CD4-positive, alpha-beta T cell (primary cell): ENCODE results near the gene CITED2. TPM values are rescaled to one million over a fixed set of nuclear protein-coding genes. Genes with fewer than 3 reads are reported as not detected.
A peak's percentile ranks its signal among the peaks of the same experiment; 100 is the strongest.
"Not testable (repeated sequence)": the region's sequence is repeated elsewhere in the genome, so short reads cannot be mapped to it uniquely, and the experiment has no call there.

Experiments
- ATAC-seq: fragments of 200-7000 bp; cut with Tn5 transposase; one replicate; pipeline ENCODE4 v1.10.0; 2022; ENCODE audit warnings: mild to moderate bottlenecking; ENCODE audit not compliant: poor library complexity
- CTCF ChIA-PET: fragments of 350-600 bp; sonication (Branson Sonifier 250); formaldehyde crosslinking; loops from one replicate; lab custom pipeline; 2021; ENCODE audit warnings: antibody characterized with exemption, inconsistent platforms; lab: Charles Lee
- POLR2A ChIA-PET: fragments of 350-600 bp; sonication (Branson Sonifier 250); formaldehyde crosslinking; loops from one replicate; lab custom pipeline; 2021; ENCODE audit warnings: antibody characterized with exemption, inconsistent platforms; lab: Charles Lee
- DNase-seq, 14 experiments: peaks; one replicate each; pipeline ENCODE4 v3.0.0-alpha.2; 2013 to 2020; ENCODE audit warnings: mixed read lengths in 2 of 14
- H3K27ac ChIP-seq, 2 donors: one replicate each; pipeline versions ENCODE4 v1.5.1 to v1.7.0; 2013; ENCODE audit warnings: low read length in 2 of 2, low read depth in 1 of 2, mild to moderate bottlenecking in 1 of 2
- H3K27me3 ChIP-seq, 2 experiments: 1 replicate in 1 of 2; 2 replicates in 1 of 2; pipeline versions ENCODE4 v1.6.1 to v1.7.0; 2013; ENCODE audit warnings: low read length in 2 of 2, control low read depth in 1 of 2, mild to moderate bottlenecking in 1 of 2, moderate library complexity in 1 of 2; ENCODE audit not compliant: insufficient read depth in 2 of 2, control insufficient read depth in 1 of 2
- H3K36me3 ChIP-seq: one replicate; pipeline ENCODE4 v1.6.1; 2013; ENCODE audit warnings: low read length, control low read depth; ENCODE audit not compliant: insufficient read depth
- H3K4me1 ChIP-seq: one replicate; pipeline ENCODE4 v1.6.1; 2013; ENCODE audit warnings: low read length, control low read depth; ENCODE audit not compliant: insufficient read depth
- H3K4me3 ChIP-seq: one replicate; pipeline ENCODE4 v1.5.1; 2013; ENCODE audit warnings: mild to moderate bottlenecking, low read length, moderate library complexity
- H3K9me3 ChIP-seq, 2 experiments: 1 replicate in 1 of 2; 2 replicates in 1 of 2; pipeline versions ENCODE4 v1.6.1 to v1.7.0; 2013; ENCODE audit warnings: low read length in 2 of 2, mild to moderate bottlenecking in 2 of 2, control low read depth in 1 of 2, moderate library complexity in 1 of 2; ENCODE audit not compliant: control insufficient read depth in 1 of 2, insufficient read depth in 1 of 2
- H3K27ac Mint-ChIP-seq: one replicate; pipeline ENCODE4 v1.8.0; 2020; ENCODE audit warnings: mixed read lengths
- H3K27me3 Mint-ChIP-seq: one replicate; pipeline ENCODE4 v1.8.0; 2021; ENCODE audit warnings: mixed read lengths
- H3K36me3 Mint-ChIP-seq: one replicate; pipeline ENCODE4 v1.8.0; 2021; ENCODE audit warnings: low read depth, mixed read lengths
- H3K4me1 Mint-ChIP-seq: one replicate; pipeline ENCODE4 v1.8.0; 2021; ENCODE audit warnings: low read depth, mixed read lengths
- H3K4me3 Mint-ChIP-seq: one replicate; pipeline ENCODE4 v1.8.0; 2020; ENCODE audit warnings: mild to moderate bottlenecking, mixed read lengths
- H3K9me3 Mint-ChIP-seq: one replicate; pipeline ENCODE4 v1.8.0; 2020; ENCODE audit warnings: mixed read lengths
- intact Hi-C, 2 experiments: fragments of 100-400 bp; cut with DNase I in 1 of 2; cut with micrococcal nuclease in 1 of 2; formaldehyde crosslinking; loops; one replicate each; pipeline versions ENCODE4 v1.15.1 to v1.9.0; 2023 to 2025; cut with DNase I, micrococcal nuclease
- total RNA-seq, 174 experiments: library from RNA in 2 of 174; stranded (reverse) in 2 of 174; gene quantifications; one replicate each; pipeline ENCODE4 v1.2.3 and lab custom pipeline; 2021 to 2026
- TF ChIP-seq, protein P1 (sequence below): fragments of 200-600 bp; IDR thresholded peaks from one replicate; pipeline ENCODE4 v1.8.0; 2022; ENCODE audit warnings: antibody characterized with exemption, mild to moderate bottlenecking

The CITED2 gene
- total RNA-seq, 2 experiments from 2014 or later, result 181 to 185 TPM

DNA sequence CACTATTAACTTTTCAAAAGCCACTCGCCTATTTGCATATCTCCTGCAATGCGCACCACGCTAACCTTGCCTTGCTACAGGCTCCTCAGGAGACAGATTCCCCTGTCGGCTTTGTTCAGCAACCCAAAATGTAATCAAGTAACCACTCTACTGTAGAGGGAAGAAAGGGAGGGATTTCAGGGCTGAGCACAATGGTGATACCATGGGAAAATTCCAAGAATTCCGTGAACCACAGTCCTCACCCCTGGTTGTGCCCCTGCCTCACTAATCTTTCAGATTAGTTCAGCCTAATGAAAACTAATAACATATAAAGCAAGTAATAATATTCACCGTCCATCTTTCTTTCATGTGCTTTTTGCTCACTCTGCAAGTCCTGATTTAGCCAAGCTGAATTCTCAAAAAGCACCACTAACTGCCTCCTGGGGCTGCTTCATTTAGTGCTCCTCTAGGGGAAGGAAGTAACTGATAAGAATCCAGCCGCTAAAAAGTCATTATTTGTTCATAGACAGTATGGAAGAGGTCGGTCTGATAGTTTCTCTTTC, 6.6 kb downstream of the CITED2 start:
- ATAC-seq (no peak), DNase-seq (no peak)
- Histone ChIP-seq H3K4me1 (peaks cover 20% of the 10 kb centered on the region), H3K36me3 (peaks cover 3% of the 10 kb centered on the region), H3K9me3 (no peaks in the 10 kb centered on the region), H3K27ac (no peak overlapping the region), H3K27me3 (no peaks in the 10 kb centered on the region), H3K4me3 (no peak overlapping the region)
- TF ChIP-seq, protein P1, sequence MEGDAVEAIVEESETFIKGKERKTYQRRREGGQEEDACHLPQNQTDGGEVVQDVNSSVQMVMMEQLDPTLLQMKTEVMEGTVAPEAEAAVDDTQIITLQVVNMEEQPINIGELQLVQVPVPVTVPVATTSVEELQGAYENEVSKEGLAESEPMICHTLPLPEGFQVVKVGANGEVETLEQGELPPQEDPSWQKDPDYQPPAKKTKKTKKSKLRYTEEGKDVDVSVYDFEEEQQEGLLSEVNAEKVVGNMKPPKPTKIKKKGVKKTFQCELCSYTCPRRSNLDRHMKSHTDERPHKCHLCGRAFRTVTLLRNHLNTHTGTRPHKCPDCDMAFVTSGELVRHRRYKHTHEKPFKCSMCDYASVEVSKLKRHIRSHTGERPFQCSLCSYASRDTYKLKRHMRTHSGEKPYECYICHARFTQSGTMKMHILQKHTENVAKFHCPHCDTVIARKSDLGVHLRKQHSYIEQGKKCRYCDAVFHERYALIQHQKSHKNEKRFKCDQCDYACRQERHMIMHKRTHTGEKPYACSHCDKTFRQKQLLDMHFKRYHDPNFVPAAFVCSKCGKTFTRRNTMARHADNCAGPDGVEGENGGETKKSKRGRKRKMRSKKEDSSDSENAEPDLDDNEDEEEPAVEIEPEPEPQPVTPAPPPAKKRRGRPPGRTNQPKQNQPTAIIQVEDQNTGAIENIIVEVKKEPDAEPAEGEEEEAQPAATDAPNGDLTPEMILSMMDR, result no peak
- H3K27me3 Mint-ChIP-seq, result no peaks in the 10 kb centered on the region
- ChIA-PET POLR2A (no interaction called here), CTCF (no interaction called here)
- H3K27ac Mint-ChIP-seq, result peak overlapping the region; percentile 40
- H3K4me1 Mint-ChIP-seq, result peaks cover 67% of the 10 kb centered on the region
- peaks cover 26% of the 10 kb centered on the region for H3K36me3 Mint-ChIP-seq
- H3K4me3 Mint-ChIP-seq, result no peak overlapping the region
- no peaks in the 10 kb centered on the region for H3K9me3 Mint-ChIP-seq
- intact Hi-C loops, result loop anchor here in 1 of 2 experiments (5.0 kb wide), 2 partner anchors 529 to 676 kb away; no protein-coding TSS in a partner anchor

DNA sequence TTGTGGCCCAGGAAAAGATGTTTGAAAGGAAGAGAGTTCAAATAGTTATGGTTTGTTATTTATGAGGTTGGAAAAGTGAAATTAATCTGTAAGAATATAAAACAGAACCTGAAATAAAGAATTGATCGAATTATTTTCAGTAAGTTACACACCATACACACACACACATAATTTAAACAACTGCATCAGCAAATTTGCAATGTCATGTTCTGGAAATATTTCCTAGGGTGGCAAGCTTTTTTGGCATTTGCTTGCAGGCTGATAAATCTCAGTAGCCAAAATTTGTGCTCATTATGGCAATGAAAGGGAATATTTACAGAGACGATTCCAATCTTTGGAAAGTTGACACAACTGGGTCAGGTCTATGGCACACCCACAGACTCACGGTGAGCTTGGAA, 9.5 kb downstream of the CITED2 start:
- TF ChIP-seq, protein P1, result no peak
- POLR2A ChIA-PET, result interaction anchor here (0.6 to 1.7 kb wide), 18 partner anchors 9 to 460 kb away, joined by 3 to 43 read pairs (median 5); partner anchors contain the start of genes CITED2 and TXLNB

DNA sequence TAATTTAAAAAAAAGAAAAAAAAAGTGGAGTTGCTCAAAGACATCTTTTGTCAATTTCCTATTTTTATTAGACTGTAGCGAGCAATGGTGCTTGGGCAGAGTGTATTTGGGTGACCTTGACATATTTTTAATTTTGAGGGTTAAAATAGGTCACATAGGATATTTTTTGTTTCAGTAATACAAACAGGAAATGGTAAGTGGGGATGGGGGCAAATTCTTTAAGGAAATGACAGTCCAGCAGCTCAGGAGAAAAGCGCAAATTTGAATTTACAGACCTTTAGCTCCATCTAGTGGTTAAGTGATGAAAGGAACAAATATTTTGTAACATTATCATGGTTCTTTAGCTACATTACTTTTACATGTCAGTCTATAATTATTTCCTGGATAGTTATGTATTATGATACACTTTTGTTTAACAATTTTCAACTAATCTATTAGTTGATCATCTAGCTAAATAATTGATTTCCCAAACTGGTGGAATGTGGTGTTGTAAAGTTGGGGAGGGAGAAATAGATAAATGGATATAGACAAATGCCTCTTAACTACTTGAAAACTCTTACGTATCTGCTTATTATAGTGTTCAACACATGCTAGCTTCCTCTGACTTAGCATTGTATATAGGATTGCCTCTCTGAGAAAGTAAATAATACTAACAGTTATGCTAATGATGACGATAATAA, 10.0 kb downstream of the CITED2 start:
- no peaks in the 10 kb centered on the region for H3K36me3 ChIP-seq
- TF ChIP-seq, protein P1, result peak; percentile 91
- DNase-seq, result peak in 3 of 14 experiments; percentile 72 to 75 (median 72)
- Mint-ChIP-seq H3K4me3 (no peak overlapping the region), H3K4me1 (peaks cover 58% of the 10 kb centered on the region), H3K9me3 (no peaks in the 10 kb centered on the region), H3K36me3 (no peaks in the 10 kb centered on the region), H3K27me3 (no peaks in the 10 kb centered on the region), H3K27ac (no peak overlapping the region)
- POLR2A ChIA-PET, result interaction anchor here (0.6 to 1.7 kb wide), 19 partner anchors 10 to 549 kb away, joined by 3 to 43 read pairs (median 4); partner anchors contain the start of genes CITED2 and TXLNB
- H3K27ac ChIP-seq, result no peak overlapping the region
- no peak overlapping the region for H3K4me3 ChIP-seq
- intact Hi-C loops, result loop anchor here (1.0 to 5.0 kb wide), 9 partner anchors 37 to 776 kb away; partner anchors contain the start of gene TXLNB (in 1 of the 2)
- CTCF ChIA-PET, result interaction anchor here (0.8 to 2.0 kb wide), 17 partner anchors 9 to 549 kb away, joined by 3 to 39 read pairs (median 4); partner anchors contain the start of genes CITED2 and TXLNB
- H3K9me3 ChIP-seq, result no peaks in the 10 kb centered on the region
- peaks cover 9% of the 10 kb centered on the region for H3K4me1 ChIP-seq
- peak; percentile 59 for ATAC-seq
- no peaks in the 10 kb centered on the region for H3K27me3 ChIP-seq

More for the DNA sequence above, 9.5 kb downstream of the CITED2 start:
- H3K4me1 Mint-ChIP-seq, result peaks cover 63% of the 10 kb centered on the region
- no peak for DNase-seq
- H3K27me3 ChIP-seq, result no peaks in the 10 kb centered on the region
- ATAC-seq, result no peak
- H3K9me3 ChIP-seq, result no peaks in the 10 kb centered on the region
- no peak overlapping the region for H3K27ac Mint-ChIP-seq
- peaks cover 14% of the 10 kb centered on the region for H3K4me1 ChIP-seq
- H3K36me3 ChIP-seq, result no peaks in the 10 kb centered on the region
- no peaks in the 10 kb centered on the region for H3K27me3 Mint-ChIP-seq
- intact Hi-C loops, result loop anchor here (1.0 to 5.0 kb wide), 11 partner anchors 38 to 776 kb away; partner anchors contain the start of gene TXLNB (in 1 of the 2)
- H3K36me3 Mint-ChIP-seq, result peaks cover under 1% of the 10 kb centered on the region
- CTCF ChIA-PET, result interaction anchor here (0.8 to 2.0 kb wide), 16 partner anchors 8 to 549 kb away, joined by 3 to 39 read pairs (median 4); partner anchors contain the start of genes CITED2 and TXLNB
- H3K4me3 Mint-ChIP-seq, result no peak overlapping the region
- no peaks in the 10 kb centered on the region for H3K9me3 Mint-ChIP-seq
- H3K4me3 ChIP-seq, result no peak overlapping the region
- no peak overlapping the region for H3K27ac ChIP-seq

DNA sequence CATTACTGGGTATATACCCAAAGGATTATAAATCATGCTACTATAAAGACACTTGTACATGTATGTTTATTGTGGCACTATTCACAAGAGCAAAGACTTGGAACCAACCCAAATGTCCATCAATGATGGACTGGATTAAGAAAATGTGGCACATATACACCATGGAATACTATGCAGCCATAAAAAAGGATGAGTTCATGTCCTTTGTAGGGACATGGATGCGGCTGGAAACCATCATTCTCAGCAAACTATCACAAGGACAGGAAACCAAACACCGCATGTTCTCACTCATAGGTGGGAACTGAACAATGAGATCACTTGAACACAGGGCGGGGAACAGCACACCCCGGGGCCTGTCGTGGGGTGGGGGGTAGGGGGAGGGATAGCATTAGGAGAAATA, 10.7 kb downstream of the CITED2 start:
- H3K9me3 ChIP-seq, H3K27me3 Mint-ChIP-seq, H3K9me3 Mint-ChIP-seq, H3K4me3 Mint-ChIP-seq, H3K36me3 ChIP-seq, H3K4me1 ChIP-seq, H3K36me3 Mint-ChIP-seq, H3K27ac ChIP-seq, H3K4me3 ChIP-seq, H3K27ac Mint-ChIP-seq, H3K27me3 ChIP-seq, ATAC-seq: not testable (repeated sequence)
- intact Hi-C loops, result loop anchor here (1.0 to 5.0 kb wide), 9 partner anchors 36 to 775 kb away; partner anchors contain the start of gene TXLNB (in 1 of the 2)
- DNase-seq, result peak in 1 of 14 experiments; percentile 34
- POLR2A ChIA-PET, result interaction anchor here (0.8 to 1.6 kb wide), 13 partner anchors 10 to 548 kb away, joined by 3 to 43 read pairs (median 6); partner anchors contain the start of genes CITED2 and TXLNB
- CTCF ChIA-PET, result interaction anchor here (0.8 to 2.0 kb wide), 12 partner anchors 9 to 548 kb away, joined by 3 to 39 read pairs (median 4); partner anchors contain the start of genes CITED2 and TXLNB
- peaks cover 51% of the 10 kb centered on the region for H3K4me1 Mint-ChIP-seq
